Heart right ventricle (tissue), 16 donors: ENCODE data around the gene PRKD2. TPM values are rescaled to one million over a fixed set of nuclear protein-coding genes. Genes with fewer than 3 reads are reported as not detected.

Experiments
- ATAC-seq, 8 donors: fragments of 200-7000 bp; cut with Tn5 transposase; one replicate each; pipeline ENCODE4 v1.9.1; 2020; ENCODE audit warnings: mild to moderate bottlenecking in 8 of 8, moderate library complexity in 8 of 8, moderate number of reproducible peaks in 1 of 8
- DNase-seq, 2 donors: peaks; one replicate each; pipeline ENCODE4 v3.0.0-alpha.2; 2020
- H3K27ac ChIP-seq, 10 donors: fragments of 200-600 bp; sonication (generic) in 2 of 10; one replicate each; pipeline versions ENCODE4 v1.5.0 to v1.8.0; 2020 to 2022; ENCODE audit warnings: mild to moderate bottlenecking in 3 of 10
- H3K27me3 ChIP-seq, 7 donors: fragments of 200-600 bp; one replicate each; pipeline ENCODE4 v1.8.0; 2021 to 2022; ENCODE audit warnings: mild to moderate bottlenecking in 2 of 7
- H3K36me3 ChIP-seq, 9 donors: fragments of 200-600 bp; sonication (generic) in 1 of 9; one replicate each; pipeline versions ENCODE4 v1.5.0 to v1.8.0; 2020 to 2022; ENCODE audit warnings: mild to moderate bottlenecking in 2 of 9
- H3K4me1 ChIP-seq, 9 donors: fragments of 200-600 bp; sonication (generic) in 1 of 9; one replicate each; pipeline versions ENCODE4 v1.5.0 to v1.8.0; 2020 to 2022; ENCODE audit warnings: mild to moderate bottlenecking in 4 of 9
- H3K4me3 ChIP-seq, 10 donors: fragments of 200-600 bp; sonication (generic) in 2 of 10; one replicate each; pipeline versions ENCODE4 v1.5.0 to v1.8.0; 2020 to 2022; ENCODE audit warnings: mild to moderate bottlenecking in 7 of 10, moderate library complexity in 2 of 10
- H3K9me3 ChIP-seq, 11 donors: fragments of 200-600 bp in 10 of 11; sonication (generic) in 2 of 11; one replicate each; pipeline versions ENCODE4 v1.5.0 to v1.8.0; 2013 to 2022; ENCODE audit warnings: mild to moderate bottlenecking in 2 of 11, control low read depth in 1 of 11, moderate library complexity in 1 of 11
- CTCF ChIP-seq, 9 donors: fragments of 200-600 bp; sonication (generic) in 2 of 9; IDR thresholded peaks; one replicate each; pipeline versions ENCODE4 v1.5.0 to v1.8.0; 2021 to 2022; ENCODE audit warnings: antibody characterized with exemption in 9 of 9, mild to moderate bottlenecking in 5 of 9, moderate library complexity in 1 of 9
- WGBS, 2 donors: extraction: QIAGEN DNeasy Blood & Tissue Kit; methylation state at CpG; one replicate each; pipeline ENCODE4 v1.1.7; 2013; ENCODE audit warnings: inconsistent platforms in 1 of 2; 5-methylcytosine and 5-hydroxymethylcytosine counted together
- intact Hi-C, 10 donors: fragments of 100-400 bp; cut with DNase I; formaldehyde crosslinking; loops; one replicate each; pipeline versions ENCODE4 v1.11.1 to v1.14.2; 2022
- polyA plus RNA-seq, 2 donors: library from polyadenylated mRNA; stranded (reverse); fragments of 200-250 nt; gene quantifications; one replicate each; pipeline ENCODE4 v1.2.3, GENCODE V29; 2013
- total RNA-seq, 10 donors: library from RNA; stranded (reverse); fragmentation: NEBNext Ultra II Directional in 3 of 10; extraction: Animal tissue kit (Norgen Biotek cat#: 25700) in 3 of 10; gene quantifications; one replicate each; pipeline versions ENCODE4 v1.2.1 to v1.2.4, GENCODE V29; 2021 to 2023
- donor health status: Arrhythmogenic right ventricular cardiomyopathy.
- donor health status: ischemic (EF 13 %, LVEDD 7.1; RV severe dilation, severe dysfunction).
- donor health status: healthy with polysubstance abuse.
- donor health status: DM: no; HTN: yes; CAD: no.
- donor health status: DM: no; HTN: no; CAD: no.
- donor health status: ischemic (EF 25% LVEDD 6.9; RV normal size, moderate dysfunction).
- donor health status: ischemic (EF 25% LVEDD 5.7; RV mildly dilated, moderate dysfunction).
- donor health status: healthy.
- donor health status: DM: yes; HTN: yes; CAD: no.
- donor health status: Ischemic cardiomyopathy.
- donor health status: ischemic (EF 35%, LVEDD 5.7; RV mildly dilated, moderate dysfunction).
- donor health status: nonischemic (EF 11% LVEDD 7.7; RV severe dilation, severe dysfunction).
- donor health status: DM: yes; HTN: yes; CAD: no.
- donor health status: PGD.
- donor health status: ischemic (EF 29% LVEDD 5.4; RV normal size, mild dysfunction).
- donor health status: nonischemic (EF 23%, LVEDD 6.1; RV moderate dilation, normal function).

The PRKD2 gene
- total and polyA plus RNA-seq, 12 donors, result 11.7 to 22.7 (median 13.8) TPM

- Histone ChIP-seq H3K36me3 (peaks cover 0 to 36% (median 13%) of the 10 kb centered on the region in 9 donors), H3K27me3 (no peaks in the 10 kb centered on the region), H3K4me1 (no peaks in the 10 kb centered on the region), H3K27ac (no peak overlapping the region), H3K4me3 (no peak overlapping the region), H3K9me3 (no peaks in the 10 kb centered on the region)
- DNase-seq (no peak), ATAC-seq (no peak)
- intact Hi-C loops, result no loop called here
- no peak for TF ChIP-seq CTCF (IDR thresholded peaks at IDR 0.05)
These were observed 46.1 kb downstream of the PRKD2 start for GRCh38 chr19:46670813-46671212.

GRCh38 chr19:46668662-46669061 is 48.3 kb downstream of the PRKD2 start:
- ATAC-seq, result no peak
- no peaks in the 10 kb centered on the region for H3K9me3 ChIP-seq
- no peaks in the 10 kb centered on the region for H3K4me1 ChIP-seq
- no peak overlapping the region for H3K27ac ChIP-seq
- 89 to 94% methylated on average over 3 of the region's 3 CpGs for WGBS, 2 donors
- intact Hi-C loops, result loop anchor here in 5 of 10 donors (10.0 kb wide), 2 partner anchors 134 to 144 kb away; no protein-coding TSS in a partner anchor
- H3K27me3 ChIP-seq, result no peaks in the 10 kb centered on the region
- H3K36me3 ChIP-seq, result peaks cover 0 to 15% (median 0%) of the 10 kb centered on the region in 9 donors
- no peak overlapping the region for H3K4me3 ChIP-seq
- no peak for DNase-seq
- no peak for TF ChIP-seq CTCF (IDR thresholded peaks at IDR 0.05)

- no peak for TF ChIP-seq CTCF (IDR thresholded peaks at IDR 0.05)
- intact Hi-C loops, result loop anchor here in 5 of 10 donors (10.0 kb wide), 2 partner anchors 130 to 140 kb away; no protein-coding TSS in a partner anchor
- DNase-seq (no peak), ATAC-seq (no peak)
- H3K36me3 ChIP-seq, result no peaks in the 10 kb centered on the region
- WGBS, 2 donors, result 90 to 92% methylated on average over 8 of the region's 8 CpGs
- peaks cover 3 to 19% (median 12%) of the 10 kb centered on the region in 9 donors for H3K4me1 ChIP-seq
- H3K4me3 ChIP-seq, result no peak overlapping the region
- no peaks in the 10 kb centered on the region for H3K9me3 ChIP-seq
- H3K27ac ChIP-seq, result no peak overlapping the region
- H3K27me3 ChIP-seq, result peaks cover 0 to 8% (median 0%) of the 10 kb centered on the region in 7 donors
These were observed 51.8 kb downstream of the PRKD2 start for GRCh38 chr19:46665072-46665471.

GRCh38 chr19:46661735-46662592 is 55.0 kb downstream of the PRKD2 start:
- DNase-seq (peak; percentile 80 to 83), ATAC-seq (peak; percentile 56 to 90 (median 78))
- H3K4me1 ChIP-seq, result peaks cover 3 to 32% (median 20%) of the 10 kb centered on the region in 9 donors
- H3K27me3 ChIP-seq, result peaks cover 0 to 37% (median 0%) of the 10 kb centered on the region in 7 donors
- 6% methylated on average over 19 of the region's 19 CpGs for WGBS, 2 donors
- H3K27ac ChIP-seq, result peak overlapping the region in 9 of 10 donors; percentile 44 to 88 (median 68)
- intact Hi-C loops, result loop anchor here (1.0 to 10.0 kb wide), 11 partner anchors 45 to 137 kb away; no protein-coding TSS in a partner anchor
- no peaks in the 10 kb centered on the region for H3K36me3 ChIP-seq
- peak overlapping the region in 9 of 10 donors; percentile 12 to 77 (median 47) for H3K4me3 ChIP-seq
- no peaks in the 10 kb centered on the region for H3K9me3 ChIP-seq
- peak; percentile 77 to 98 (median 93) for TF ChIP-seq CTCF (IDR thresholded peaks at IDR 0.05)
